Common myeloid progenitor, CD34-positive (primary cell): ENCODE data around the gene KCNQ5.

ENCODE experiments used
- CTCF ChIA-PET: fragments of 350-600 bp; sonication (Branson Sonifier 250); formaldehyde crosslinking; loops from one replicate; lab custom pipeline; 2021; ENCODE audit warnings: antibody characterized with exemption; lab: Charles Lee
- POLR2A ChIA-PET: fragments of 350-600 bp; sonication (Branson Sonifier 250); formaldehyde crosslinking; loops from one replicate; lab custom pipeline; 2021; ENCODE audit warnings: antibody characterized with exemption; lab: Charles Lee
- DNase-seq, 3 donors: peaks; one replicate each; pipeline versions ENCODE4 v3.0.0 to v3.0.0-alpha.2; 2013
- H3K27ac ChIP-seq, 2 experiments: 1 replicate in 1 of 2; 2 replicates in 1 of 2; pipeline ENCODE4 v1.7.0; 2013; ENCODE audit warnings: inconsistent platforms in 2 of 2, low read length in 2 of 2, mild to moderate bottlenecking in 2 of 2, low read depth in 1 of 2, moderate library complexity in 1 of 2; ENCODE audit not compliant: severe bottlenecking in 2 of 2, insufficient read depth in 1 of 2, poor library complexity in 1 of 2
- H3K27me3 ChIP-seq, 5 experiments: replicated peaks in 2 of 5; 1 replicate in 3 of 5; 2 replicates in 2 of 5; pipeline versions ENCODE4 v1.6.1 to v1.7.0; 2013; ENCODE audit warnings: low read length in 4 of 5, mild to moderate bottlenecking in 2 of 5, moderate library complexity in 2 of 5, inconsistent platforms in 1 of 5; ENCODE audit not compliant: insufficient read depth in 5 of 5, control insufficient read depth in 4 of 5
- H3K36me3 ChIP-seq, 4 experiments: 1 replicate in 2 of 4; 2 replicates in 2 of 4; pipeline versions ENCODE4 v1.6.1 to v1.7.0; 2013; ENCODE audit warnings: low read length in 3 of 4, control low read depth in 1 of 4, mild to moderate bottlenecking in 1 of 4; ENCODE audit not compliant: control insufficient read depth in 4 of 4, insufficient read depth in 4 of 4
- H3K4me1 ChIP-seq, 4 experiments: 1 replicate in 3 of 4; 2 replicates in 1 of 4; pipeline versions ENCODE4 v1.6.1 to v1.7.1; 2013; ENCODE audit warnings: low read length in 3 of 4, mild to moderate bottlenecking in 3 of 4, control low read depth in 1 of 4, inconsistent platforms in 1 of 4, moderate library complexity in 1 of 4; ENCODE audit not compliant: control insufficient read depth in 4 of 4, insufficient read depth in 4 of 4; ENCODE audit errors: control extremely low read depth in 1 of 4
- H3K4me3 ChIP-seq, 7 experiments: 1 replicate in 4 of 7; 2 replicates in 3 of 7; pipeline versions ENCODE4 v1.5.1 to v1.7.0; 2013; ENCODE audit warnings: mild to moderate bottlenecking in 7 of 7, low read length in 6 of 7, moderate library complexity in 6 of 7, inconsistent platforms in 2 of 7, low read depth in 2 of 7, control low read depth in 1 of 7; ENCODE audit not compliant: insufficient read depth in 4 of 7, control insufficient read depth in 1 of 7; ENCODE audit errors: extremely low read depth in 1 of 7
- H3K9me3 ChIP-seq, 5 experiments: 1 replicate in 4 of 5; 2 replicates in 1 of 5; pipeline versions ENCODE4 v1.6.1 to v1.7.1; 2013; ENCODE audit warnings: low read length in 4 of 5, mild to moderate bottlenecking in 2 of 5, inconsistent platforms in 1 of 5, low read depth in 1 of 5, moderate library complexity in 1 of 5; ENCODE audit not compliant: control insufficient read depth in 4 of 5, insufficient read depth in 2 of 5; ENCODE audit errors: control extremely low read depth in 1 of 5
- WGBS: methylation state at CpG from one replicate; pipeline ENCODE4 v1.1.5; 2013; ENCODE audit not compliant: insufficient coverage; 5-methylcytosine and 5-hydroxymethylcytosine counted together

The KCNQ5 gene

DNA sequence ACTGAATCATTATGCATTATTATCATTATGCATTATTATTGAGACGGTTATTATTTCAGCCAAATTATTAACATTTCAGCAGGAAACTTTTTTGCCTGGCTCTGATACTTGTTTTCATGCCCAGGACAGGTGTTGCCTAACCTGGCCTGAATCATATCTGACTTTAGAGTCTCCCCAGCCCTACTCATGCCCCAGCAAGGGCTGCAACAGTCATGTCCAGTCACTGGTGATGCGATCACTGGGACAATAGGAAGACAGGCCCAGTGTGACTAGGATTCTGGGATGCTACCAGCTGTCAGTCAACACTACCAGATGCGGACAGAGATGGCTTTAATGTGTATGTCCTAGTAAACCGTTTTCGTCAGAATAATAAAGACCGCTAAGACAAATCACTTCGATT lies 318.4 kb downstream of the KCNQ5 start:
- no peak overlapping the region for H3K27ac ChIP-seq
- POLR2A ChIA-PET: no interaction called here
- CTCF ChIA-PET: no interaction called here
- no peak for DNase-seq
- H3K36me3 ChIP-seq: no peaks in the 10 kb centered on the region
- 100% methylated on average over 6 of the region's 7 CpGs for WGBS
- no peaks in the 10 kb centered on the region for H3K27me3 ChIP-seq
- no peak overlapping the region for H3K4me3 ChIP-seq
- no peaks in the 10 kb centered on the region for H3K4me1 ChIP-seq
- no peaks in the 10 kb centered on the region for H3K9me3 ChIP-seq

DNA sequence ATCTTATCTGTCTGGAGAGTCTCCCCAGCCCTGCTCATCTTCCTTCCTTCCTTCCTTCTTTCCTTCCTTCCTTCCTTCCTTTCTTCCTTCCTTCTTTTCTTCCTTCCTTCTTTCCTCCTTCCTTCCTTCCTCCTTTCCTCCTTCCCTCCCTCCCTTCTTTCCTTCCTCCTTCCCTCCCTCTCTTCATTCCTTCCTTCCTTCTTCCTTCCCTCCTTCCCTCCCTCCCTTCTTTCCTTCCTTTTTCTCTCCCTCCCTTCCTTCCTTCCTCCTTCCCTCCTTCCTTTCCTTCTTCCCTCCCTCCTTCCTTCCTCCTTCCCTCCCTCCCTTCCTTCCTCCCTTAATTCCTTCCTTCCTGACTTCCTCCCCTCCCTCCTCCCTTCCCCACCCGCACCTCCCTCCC lies 319.4 kb downstream of the KCNQ5 start:
- no peak for DNase-seq
- no peaks in the 10 kb centered on the region for H3K27me3 ChIP-seq
- no peaks in the 10 kb centered on the region for H3K9me3 ChIP-seq
- no peaks in the 10 kb centered on the region for H3K4me1 ChIP-seq
- H3K36me3 ChIP-seq: peaks cover 0 to 3% (median 0%) of the 10 kb centered on the region in 4 experiments
- WGBS: 100% methylated on average over 1 of the region's 1 CpG
- CTCF ChIA-PET: no interaction called here
- no peak overlapping the region for H3K27ac ChIP-seq
- POLR2A ChIA-PET: no interaction called here
- no peak overlapping the region for H3K4me3 ChIP-seq

DNA sequence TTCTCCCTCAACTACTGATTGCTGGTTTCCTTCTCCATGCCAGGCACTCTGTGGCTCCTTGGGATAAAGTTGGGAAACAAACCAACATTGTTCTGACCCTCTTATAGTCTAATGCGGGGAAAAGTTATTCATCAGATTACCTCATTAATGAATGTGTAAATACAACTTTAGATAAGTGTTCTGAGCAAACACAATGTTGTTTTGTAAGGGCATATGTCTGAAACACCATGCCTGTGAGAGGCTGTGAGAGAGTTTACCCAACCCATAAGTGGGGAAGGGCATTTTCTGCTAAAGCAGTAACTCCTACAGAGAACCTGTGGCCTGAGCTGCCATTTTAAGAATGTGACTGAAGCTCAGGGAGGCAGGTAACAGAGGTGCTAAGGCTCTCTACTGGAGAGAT lies 319.9 kb downstream of the KCNQ5 start:
- no peak for DNase-seq
- no peak overlapping the region for H3K27ac ChIP-seq
- no peak overlapping the region for H3K4me3 ChIP-seq
- peaks cover 0 to 3% (median 0%) of the 10 kb centered on the region in 4 experiments for H3K36me3 ChIP-seq
- ChIA-PET CTCF (no interaction called here), POLR2A (no interaction called here)
- whole genome bisulfite sequencing: no CpG with 5 or more reads among the region's 1 CpG
- no peaks in the 10 kb centered on the region for H3K4me1 ChIP-seq
- no peaks in the 10 kb centered on the region for H3K9me3 ChIP-seq
- H3K27me3 ChIP-seq: no peaks in the 10 kb centered on the region

DNA sequence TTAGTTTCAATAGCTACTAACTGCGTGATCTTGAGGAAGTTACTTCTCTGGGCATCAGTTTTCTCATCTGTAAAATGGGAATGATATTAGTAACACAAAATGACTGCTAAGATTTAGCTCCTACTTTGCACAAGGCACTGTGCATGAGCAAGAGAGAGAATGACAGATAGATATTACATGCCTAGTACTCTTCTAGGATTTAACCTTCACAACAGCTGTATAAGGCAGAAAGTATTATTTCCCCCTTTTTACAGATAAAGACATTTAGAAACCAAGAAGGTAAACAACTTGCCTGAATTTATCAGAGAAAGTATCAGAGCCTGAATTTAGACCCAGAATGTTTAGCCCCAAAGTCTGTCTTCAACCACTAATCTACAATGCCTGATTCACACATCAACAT lies 321.8 kb downstream of the KCNQ5 start:
- H3K27me3 ChIP-seq: no peaks in the 10 kb centered on the region
- POLR2A ChIA-PET: no interaction called here
- H3K9me3 ChIP-seq: no peaks in the 10 kb centered on the region
- no peak for DNase-seq
- H3K4me1 ChIP-seq: peaks cover 0 to under 1% (median 0%) of the 10 kb centered on the region in 4 experiments
- H3K4me3 ChIP-seq: no peak overlapping the region
- H3K27ac ChIP-seq: no peak overlapping the region
- H3K36me3 ChIP-seq: peaks cover 0 to 3% (median 0%) of the 10 kb centered on the region in 4 experiments
- no CpG with 5 or more reads among the region's 1 CpG for WGBS
- CTCF ChIA-PET: no interaction called here

DNA sequence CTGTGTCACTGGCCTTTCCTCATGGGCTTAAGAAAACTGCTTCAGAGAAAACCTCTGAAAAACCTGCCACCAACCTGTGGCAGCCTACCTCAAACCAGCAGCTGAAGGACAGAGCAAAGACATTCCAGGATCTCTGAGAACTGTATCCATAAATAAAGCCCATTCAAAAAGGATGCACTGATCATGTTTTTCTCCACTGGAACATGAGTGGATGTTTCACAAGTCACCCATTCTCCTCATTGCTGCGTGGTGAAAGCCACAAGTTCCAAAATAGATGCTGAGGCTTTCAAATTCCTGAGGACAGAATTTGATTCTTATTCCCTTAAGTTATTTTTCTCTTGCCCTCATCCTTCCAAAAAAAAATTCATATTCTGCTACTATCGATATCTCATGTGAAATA lies 322.8 kb downstream of the KCNQ5 start:
- WGBS: no CpG with 5 or more reads among the region's 2 CpGs
- H3K4me3 ChIP-seq: no peak overlapping the region
- no peaks in the 10 kb centered on the region for H3K27me3 ChIP-seq
- H3K36me3 ChIP-seq: peaks cover 0 to 3% (median 0%) of the 10 kb centered on the region in 4 experiments
- H3K9me3 ChIP-seq: no peaks in the 10 kb centered on the region
- ChIA-PET CTCF (no interaction called here), POLR2A (no interaction called here)
- DNase-seq: no peak
- no peak overlapping the region for H3K27ac ChIP-seq
- H3K4me1 ChIP-seq: peaks cover 0 to 5% (median 1%) of the 10 kb centered on the region in 4 experiments

GRCh38 chr6:72946774-72947173 lies 324.9 kb downstream of the KCNQ5 start:
- CTCF ChIA-PET: no interaction called here
- H3K27me3 ChIP-seq: no peaks in the 10 kb centered on the region
- peaks cover 0 to 2% (median 0%) of the 10 kb centered on the region in 5 experiments for H3K9me3 ChIP-seq
- H3K4me3 ChIP-seq: no peak overlapping the region
- peaks cover 0 to 5% (median 1%) of the 10 kb centered on the region in 4 experiments for H3K4me1 ChIP-seq
- no CpG with 5 or more reads among the region's 2 CpGs for WGBS
- peaks cover 0 to 9% (median under 1%) of the 10 kb centered on the region in 4 experiments for H3K36me3 ChIP-seq
- H3K27ac ChIP-seq: no peak overlapping the region
- POLR2A ChIA-PET: no interaction called here
- DNase-seq: no peak

- no CpG with 5 or more reads among the region's 1 CpG for WGBS
- ChIA-PET CTCF (no interaction called here), POLR2A (no interaction called here)
These were observed 325.7 kb downstream of the KCNQ5 start for GRCh38 chr6:72947534-72947933.

More at GRCh38 chr6:72947534-72947933, 325.7 kb downstream of the KCNQ5 start:
- H3K27ac ChIP-seq: no peak overlapping the region
- H3K4me3 ChIP-seq: no peak overlapping the region
- peaks cover 0 to 5% (median 1%) of the 10 kb centered on the region in 4 experiments for H3K4me1 ChIP-seq
- H3K27me3 ChIP-seq: no peaks in the 10 kb centered on the region
- peaks cover 0 to 9% (median 1%) of the 10 kb centered on the region in 4 experiments for H3K36me3 ChIP-seq
- peaks cover 0 to 2% (median 0%) of the 10 kb centered on the region in 5 experiments for H3K9me3 ChIP-seq
- DNase-seq: no peak
